Measurements from ENCODE around the gene AFAP1L1.

AFAP1L1 gene

DNA sequence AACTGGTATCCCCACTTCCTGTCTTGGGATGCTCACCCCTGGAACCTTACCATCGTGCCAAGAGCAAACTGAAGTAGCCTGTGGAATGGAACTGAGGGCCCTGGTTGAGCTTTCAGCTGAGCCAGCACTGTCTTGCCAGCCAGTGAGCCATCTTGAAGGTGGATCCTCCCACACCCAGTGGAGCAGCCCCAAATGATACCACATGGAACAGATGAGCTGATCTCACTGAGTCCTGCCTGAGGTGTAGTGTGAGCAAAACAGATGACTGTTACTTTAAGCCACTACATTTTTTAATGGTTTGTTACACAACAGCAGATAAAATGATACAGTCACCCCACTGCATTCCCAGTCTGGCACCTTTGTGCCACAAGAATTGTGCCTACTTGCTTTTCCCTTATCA, 84.0 kb downstream of the AFAP1L1 start (continued):
- TF ChIP-seq, protein P1, sequence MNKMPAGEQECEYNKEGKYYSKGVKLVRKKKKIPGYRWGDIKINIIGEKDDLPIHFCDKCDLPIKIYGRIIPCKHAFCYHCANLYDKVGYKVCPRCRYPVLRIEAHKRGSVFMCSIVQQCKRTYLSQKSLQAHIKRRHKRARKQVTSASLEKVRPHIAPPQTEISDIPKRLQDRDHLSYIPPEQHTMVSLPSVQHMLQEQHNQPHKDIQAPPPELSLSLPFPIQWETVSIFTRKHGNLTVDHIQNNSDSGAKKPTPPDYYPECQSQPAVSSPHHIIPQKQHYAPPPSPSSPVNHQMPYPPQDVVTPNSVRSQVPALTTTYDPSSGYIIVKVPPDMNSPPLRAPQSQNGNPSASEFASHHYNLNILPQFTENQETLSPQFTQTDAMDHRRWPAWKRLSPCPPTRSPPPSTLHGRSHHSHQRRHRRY (tag by site-specific recombination; IDR thresholded peaks at IDR 0.05) = no peak
- TF ChIP-seq ZNF24 (tag by site-specific recombination; IDR thresholded peaks at IDR 0.05) = no peak
- TF ChIP-seq, protein P2, sequence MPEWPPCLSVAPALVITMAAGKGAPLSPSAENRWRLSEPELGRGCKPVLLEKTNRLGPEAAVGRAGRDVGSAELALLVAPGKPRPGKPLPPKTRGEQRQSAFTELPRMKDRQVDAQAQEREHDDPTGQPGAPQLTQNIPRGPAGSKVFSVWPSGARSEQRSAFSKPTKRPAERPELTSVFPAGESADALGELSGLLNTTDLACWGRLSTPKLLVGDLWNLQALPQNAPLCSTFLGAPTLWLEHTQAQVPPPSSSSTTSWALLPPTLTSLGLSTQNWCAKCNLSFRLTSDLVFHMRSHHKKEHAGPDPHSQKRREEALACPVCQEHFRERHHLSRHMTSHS (tag by site-specific recombination; IDR thresholded peaks at IDR 0.05) = no peak

DNA sequence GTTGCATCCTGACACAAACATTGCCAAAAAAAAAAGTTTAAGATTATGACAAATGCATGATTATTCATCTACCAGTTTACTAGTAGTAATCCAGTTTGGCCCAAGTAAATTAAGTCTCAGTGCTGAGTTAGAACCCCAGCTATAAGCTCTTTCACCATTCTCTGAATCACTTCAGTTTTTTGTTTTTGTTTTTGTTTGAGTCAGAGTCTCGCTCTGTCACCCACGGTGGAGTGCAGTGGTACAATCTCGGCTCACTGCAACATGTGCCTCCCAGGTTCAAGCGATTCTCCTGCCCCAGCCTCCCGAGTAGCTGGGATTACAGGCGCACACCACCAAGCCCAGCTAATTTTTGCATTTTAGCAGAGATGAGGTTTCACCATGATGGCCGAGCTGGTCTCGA, 84.7 kb downstream of the AFAP1L1 start:
- Histone ChIP-seq H3K4me3 (ENCODE audit: low read depth, low read length) (no peak overlapping the region), H3K9me3 (ENCODE audit: control insufficient read depth, insufficient read depth, low read depth, low read length) (no peaks in the 10 kb centered on the region), H3K36me3 (ENCODE audit: control insufficient read depth in 2 of 2, insufficient read depth in 1 of 2, low read length in 2 of 2) (peaks cover 24 to 46% of the 10 kb centered on the region in 2 experiments), H3K27ac (ENCODE audit: extremely low read depth, low read depth, low read length) (no peak overlapping the region), H3K4me1 (ENCODE audit: control insufficient read depth, insufficient read depth, low read length) (no peaks in the 10 kb centered on the region)
- ChIA-PET POLR2A (interaction anchor here (0.6 to 5.6 kb wide), 4 partner anchors 12 to 231 kb away, joined by 3 to 77 read pairs (median 5); partner anchors contain the start of gene GRPEL2), CTCF (interaction anchor here (0.9 to 1.8 kb wide), 5 partner anchors 9 to 77 kb away, joined by 3 to 7 read pairs (median 4); no protein-coding TSS in a partner anchor)
- TF ChIP-seq RBAK (tag by site-specific recombination; IDR thresholded peaks at IDR 0.05) = no peak
- TF ChIP-seq, protein P3, sequence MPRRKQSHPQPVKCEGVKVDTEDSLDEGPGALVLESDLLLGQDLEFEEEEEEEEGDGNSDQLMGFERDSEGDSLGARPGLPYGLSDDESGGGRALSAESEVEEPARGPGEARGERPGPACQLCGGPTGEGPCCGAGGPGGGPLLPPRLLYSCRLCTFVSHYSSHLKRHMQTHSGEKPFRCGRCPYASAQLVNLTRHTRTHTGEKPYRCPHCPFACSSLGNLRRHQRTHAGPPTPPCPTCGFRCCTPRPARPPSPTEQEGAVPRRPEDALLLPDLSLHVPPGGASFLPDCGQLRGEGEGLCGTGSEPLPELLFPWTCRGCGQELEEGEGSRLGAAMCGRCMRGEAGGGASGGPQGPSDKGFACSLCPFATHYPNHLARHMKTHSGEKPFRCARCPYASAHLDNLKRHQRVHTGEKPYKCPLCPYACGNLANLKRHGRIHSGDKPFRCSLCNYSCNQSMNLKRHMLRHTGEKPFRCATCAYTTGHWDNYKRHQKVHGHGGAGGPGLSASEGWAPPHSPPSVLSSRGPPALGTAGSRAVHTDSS (tag by site-specific recombination; IDR thresholded peaks at IDR 0.05) = no peak
- TF ChIP-seq ZNF549 (tag by site-specific recombination; IDR thresholded peaks at IDR 0.05) = no peak
- TF ChIP-seq ZNF311 (tag by site-specific recombination; IDR thresholded peaks at IDR 0.05; ENCODE audit: borderline replicate concordance) = no peak
- no peak for TF ChIP-seq KLF1 (tag by site-specific recombination; IDR thresholded peaks at IDR 0.05)
- TF ChIP-seq, protein P4, sequence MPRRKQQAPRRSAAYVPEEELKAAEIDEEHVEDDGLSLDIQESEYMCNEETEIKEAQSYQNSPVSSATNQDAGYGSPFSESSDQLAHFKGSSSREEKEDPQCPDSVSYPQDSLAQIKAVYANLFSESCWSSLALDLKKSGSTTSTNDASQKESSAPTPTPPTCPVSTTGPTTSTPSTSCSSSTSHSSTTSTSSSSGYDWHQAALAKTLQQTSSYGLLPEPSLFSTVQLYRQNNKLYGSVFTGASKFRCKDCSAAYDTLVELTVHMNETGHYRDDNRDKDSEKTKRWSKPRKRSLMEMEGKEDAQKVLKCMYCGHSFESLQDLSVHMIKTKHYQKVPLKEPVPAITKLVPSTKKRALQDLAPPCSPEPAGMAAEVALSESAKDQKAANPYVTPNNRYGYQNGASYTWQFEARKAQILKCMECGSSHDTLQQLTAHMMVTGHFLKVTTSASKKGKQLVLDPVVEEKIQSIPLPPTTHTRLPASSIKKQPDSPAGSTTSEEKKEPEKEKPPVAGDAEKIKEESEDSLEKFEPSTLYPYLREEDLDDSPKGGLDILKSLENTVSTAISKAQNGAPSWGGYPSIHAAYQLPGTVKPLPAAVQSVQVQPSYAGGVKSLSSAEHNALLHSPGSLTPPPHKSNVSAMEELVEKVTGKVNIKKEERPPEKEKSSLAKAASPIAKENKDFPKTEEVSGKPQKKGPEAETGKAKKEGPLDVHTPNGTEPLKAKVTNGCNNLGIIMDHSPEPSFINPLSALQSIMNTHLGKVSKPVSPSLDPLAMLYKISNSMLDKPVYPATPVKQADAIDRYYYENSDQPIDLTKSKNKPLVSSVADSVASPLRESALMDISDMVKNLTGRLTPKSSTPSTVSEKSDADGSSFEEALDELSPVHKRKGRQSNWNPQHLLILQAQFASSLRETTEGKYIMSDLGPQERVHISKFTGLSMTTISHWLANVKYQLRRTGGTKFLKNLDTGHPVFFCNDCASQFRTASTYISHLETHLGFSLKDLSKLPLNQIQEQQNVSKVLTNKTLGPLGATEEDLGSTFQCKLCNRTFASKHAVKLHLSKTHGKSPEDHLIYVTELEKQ (tag by site-specific recombination; IDR thresholded peaks at IDR 0.05; ENCODE audit: borderline replicate concordance) = no peak
- no peak for TF ChIP-seq ZNF223 (tag by site-specific recombination; IDR thresholded peaks at IDR 0.05)
- TF ChIP-seq, protein P5, sequence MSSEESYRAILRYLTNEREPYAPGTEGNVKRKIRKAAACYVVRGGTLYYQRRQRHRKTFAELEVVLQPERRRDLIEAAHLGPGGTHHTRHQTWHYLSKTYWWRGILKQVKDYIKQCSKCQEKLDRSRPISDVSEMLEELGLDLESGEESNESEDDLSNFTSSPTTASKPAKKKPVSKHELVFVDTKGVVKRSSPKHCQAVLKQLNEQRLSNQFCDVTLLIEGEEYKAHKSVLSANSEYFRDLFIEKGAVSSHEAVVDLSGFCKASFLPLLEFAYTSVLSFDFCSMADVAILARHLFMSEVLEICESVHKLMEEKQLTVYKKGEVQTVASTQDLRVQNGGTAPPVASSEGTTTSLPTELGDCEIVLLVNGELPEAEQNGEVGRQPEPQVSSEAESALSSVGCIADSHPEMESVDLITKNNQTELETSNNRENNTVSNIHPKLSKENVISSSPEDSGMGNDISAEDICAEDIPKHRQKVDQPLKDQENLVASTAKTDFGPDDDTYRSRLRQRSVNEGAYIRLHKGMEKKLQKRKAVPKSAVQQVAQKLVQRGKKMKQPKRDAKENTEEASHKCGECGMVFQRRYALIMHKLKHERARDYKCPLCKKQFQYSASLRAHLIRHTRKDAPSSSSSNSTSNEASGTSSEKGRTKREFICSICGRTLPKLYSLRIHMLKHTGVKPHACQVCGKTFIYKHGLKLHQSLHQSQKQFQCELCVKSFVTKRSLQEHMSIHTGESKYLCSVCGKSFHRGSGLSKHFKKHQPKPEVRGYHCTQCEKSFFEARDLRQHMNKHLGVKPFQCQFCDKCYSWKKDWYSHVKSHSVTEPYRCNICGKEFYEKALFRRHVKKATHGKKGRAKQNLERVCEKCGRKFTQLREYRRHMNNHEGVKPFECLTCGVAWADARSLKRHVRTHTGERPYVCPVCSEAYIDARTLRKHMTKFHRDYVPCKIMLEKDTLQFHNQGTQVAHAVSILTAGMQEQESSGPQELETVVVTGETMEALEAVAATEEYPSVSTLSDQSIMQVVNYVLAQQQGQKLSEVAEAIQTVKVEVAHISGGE (tag by site-specific recombination; conservative IDR thresholded peaks at IDR 0.05; ENCODE audit: low read depth) = no peak
- TF ChIP-seq ZNF544 (tag by site-specific recombination; IDR thresholded peaks at IDR 0.05) = no peak
- no peak for TF ChIP-seq ZNF529 (tag by site-specific recombination; IDR thresholded peaks at IDR 0.05; ENCODE audit: insufficient replicate concordance)
- TF ChIP-seq ZNF292 (tag by site-specific recombination; IDR thresholded peaks at IDR 0.05; ENCODE audit: borderline replicate concordance, low read depth) = no peak
- TF ChIP-seq SCRT2 (tag by site-specific recombination; IDR thresholded peaks at IDR 0.05) = no peak
- no peak for TF ChIP-seq ZNF791 (tag by site-specific recombination; IDR thresholded peaks at IDR 0.05)
- TF ChIP-seq ZNF221 (tag by site-specific recombination; IDR thresholded peaks at IDR 0.05; ENCODE audit: borderline replicate concordance) = no peak
- TF ChIP-seq ZBTB48 (tag by site-specific recombination; IDR thresholded peaks at IDR 0.05) = no peak
- no peak for TF ChIP-seq ZSCAN30 (tag by site-specific recombination; IDR thresholded peaks at IDR 0.05)
- no peak for TF ChIP-seq KLF9 (tag by site-specific recombination; IDR thresholded peaks at IDR 0.05; ENCODE audit: low read depth)
- TF ChIP-seq, protein P6, sequence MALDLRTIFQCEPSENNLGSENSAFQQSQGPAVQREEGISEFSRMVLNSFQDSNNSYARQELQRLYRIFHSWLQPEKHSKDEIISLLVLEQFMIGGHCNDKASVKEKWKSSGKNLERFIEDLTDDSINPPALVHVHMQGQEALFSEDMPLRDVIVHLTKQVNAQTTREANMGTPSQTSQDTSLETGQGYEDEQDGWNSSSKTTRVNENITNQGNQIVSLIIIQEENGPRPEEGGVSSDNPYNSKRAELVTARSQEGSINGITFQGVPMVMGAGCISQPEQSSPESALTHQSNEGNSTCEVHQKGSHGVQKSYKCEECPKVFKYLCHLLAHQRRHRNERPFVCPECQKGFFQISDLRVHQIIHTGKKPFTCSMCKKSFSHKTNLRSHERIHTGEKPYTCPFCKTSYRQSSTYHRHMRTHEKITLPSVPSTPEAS (tag by site-specific recombination; IDR thresholded peaks at IDR 0.05) = no peak

All from HEK293 (cell line).